Gastroesophageal sphincter (tissue), 4 donors: ENCODE data around the gene FAAP100. TPM values are rescaled to one million over a fixed set of nuclear protein-coding genes. Genes with fewer than 3 reads are reported as not detected.

Source experiments
- ATAC-seq: fragments of 150-250 bp; one replicate; pipeline ENCODE4 v1.9.1; 2016; ENCODE audit warnings: mild to moderate bottlenecking, moderate library complexity
- H3K27ac ChIP-seq, 4 donors: fragments of 200-600 bp; sonication (generic) in 3 of 4; 1 replicate in 3 of 4; 2 replicates in 1 of 4; pipeline ENCODE4 v1.5.1; 2016 to 2019
- H3K27me3 ChIP-seq: fragments of 200-600 bp; sonication (generic); one replicate; pipeline ENCODE4 v1.5.1; 2019
- H3K36me3 ChIP-seq, 2 donors: fragments of 200-600 bp; sonication (generic); one replicate each; pipeline ENCODE4 v1.5.1; 2019; ENCODE audit warnings: control low read depth in 1 of 2
- H3K4me1 ChIP-seq, 3 donors: fragments of 200-600 bp; sonication (generic); 1 replicate in 2 of 3; 2 replicates in 1 of 3; pipeline ENCODE4 v1.5.1; 2016 to 2019; ENCODE audit warnings: control low read depth in 2 of 3
- H3K4me3 ChIP-seq, 2 donors: fragments of 200-600 bp; sonication (generic); one replicate each; pipeline ENCODE4 v1.5.1; 2019; ENCODE audit warnings: mild to moderate bottlenecking in 1 of 2, moderate library complexity in 1 of 2
- H3K9me3 ChIP-seq, 3 donors: fragments of 200-600 bp; sonication (generic); one replicate each; pipeline ENCODE4 v1.5.1; 2017 to 2019; ENCODE audit warnings: control low read depth in 2 of 3
- CTCF ChIP-seq, 4 experiments: fragments of 200-600 bp in 2 of 4; fragments of 450-650 bp in 2 of 4; sonication (generic) in 1 of 4; IDR thresholded peaks; one replicate each; pipeline ENCODE4 v1.5.1; 2017 to 2019; ENCODE audit warnings: antibody characterized with exemption in 4 of 4, mild to moderate bottlenecking in 2 of 4, moderate library complexity in 2 of 4
- EP300 ChIP-seq: sonication (generic); formaldehyde crosslinking; IDR thresholded peaks from one replicate; pipeline ENCODE4 v1.6.1; 2017; ENCODE audit warnings: antibody characterized with exemption, mild to moderate bottlenecking
- POLR2A ChIP-seq, 2 donors: fragments of 450-650 bp; IDR thresholded peaks; one replicate each; pipeline ENCODE4 v1.6.1; 2017; ENCODE audit warnings: antibody characterized with exemption in 2 of 2, mild to moderate bottlenecking in 2 of 2, moderate library complexity in 1 of 2
- POLR2AphosphoS5 ChIP-seq: sonication (generic); formaldehyde crosslinking; IDR thresholded peaks from one replicate; pipeline ENCODE4 v1.6.1; 2017; ENCODE audit warnings: antibody characterized with exemption
- WGBS, 2 donors: methylation state at CpG; one replicate each; pipeline ENCODE4 v1.1.5; 2018; ENCODE audit warnings: low coverage in 1 of 2; 5-methylcytosine and 5-hydroxymethylcytosine counted together
- total RNA-seq, 4 donors: library from RNA; depleted of rRNA; stranded (reverse); fragments of >200 nt; gene quantifications; one replicate each; pipeline ENCODE4 v1.1.0, GENCODE V29; 2016

The FAAP100 gene
- total RNA-seq, 4 donors from 2014 or later, result 14.6 to 32.1 (median 20.7) TPM

- Histone ChIP-seq H3K36me3 (no peaks in the 10 kb centered on the region), H3K4me3 (no peak overlapping the region), H3K27me3 (peaks cover 69% of the 10 kb centered on the region), H3K9me3 (no peaks in the 10 kb centered on the region), H3K27ac (no peak overlapping the region), H3K4me1 (peaks cover 0 to 13% (median 0%) of the 10 kb centered on the region in 3 donors)
- 80 to 95% methylated on average over 2 to 4 of the region's 6 CpGs for WGBS, 2 donors
- TF ChIP-seq EP300 (no peak), POLR2AphosphoS5 (no peak), CTCF (IDR thresholded peaks at IDR 0.05) (no peak)
- no peak for ATAC-seq
Measured at GRCh38 chr17:81529437-81529803, 22.7 kb downstream of the FAAP100 start.

- no peak overlapping the region for H3K27ac ChIP-seq
- no peak for TF ChIP-seq POLR2AphosphoS5
- TF ChIP-seq EP300, result no peak
- TF ChIP-seq CTCF (IDR thresholded peaks at IDR 0.05), result no peak
- no peak for TF ChIP-seq POLR2A (IDR thresholded peaks at IDR 0.05)
- ATAC-seq, result no peak
- no CpG with 5 or more reads among the region's 62 CpGs for WGBS, 2 donors
- H3K9me3 ChIP-seq, result no peaks in the 10 kb centered on the region
- peaks cover 69% of the 10 kb centered on the region for H3K27me3 ChIP-seq
- no peak overlapping the region for H3K4me3 ChIP-seq
- H3K4me1 ChIP-seq, result peaks cover 0 to 16% (median 0%) of the 10 kb centered on the region in 3 donors
- no peaks in the 10 kb centered on the region for H3K36me3 ChIP-seq
Measured at GRCh38 chr17:81528651-81529436, 23.3 kb downstream of the FAAP100 start.

- Histone ChIP-seq H3K27ac (no peak overlapping the region), H3K27me3 (peaks cover 69% of the 10 kb centered on the region), H3K9me3 (no peaks in the 10 kb centered on the region), H3K36me3 (no peaks in the 10 kb centered on the region), H3K4me1 (peaks cover 0 to 21% (median 0%) of the 10 kb centered on the region in 3 donors), H3K4me3 (no peak overlapping the region)
- TF ChIP-seq POLR2A (IDR thresholded peaks at IDR 0.05) (no peak), POLR2AphosphoS5 (no peak), CTCF (IDR thresholded peaks at IDR 0.05) (no peak), EP300 (no peak)
- ATAC-seq, result no peak
- WGBS, 2 donors, result no CpG with 5 or more reads among the region's 20 CpGs
Measured at GRCh38 chr17:81528384-81528650, 23.8 kb downstream of the FAAP100 start.

DNA sequence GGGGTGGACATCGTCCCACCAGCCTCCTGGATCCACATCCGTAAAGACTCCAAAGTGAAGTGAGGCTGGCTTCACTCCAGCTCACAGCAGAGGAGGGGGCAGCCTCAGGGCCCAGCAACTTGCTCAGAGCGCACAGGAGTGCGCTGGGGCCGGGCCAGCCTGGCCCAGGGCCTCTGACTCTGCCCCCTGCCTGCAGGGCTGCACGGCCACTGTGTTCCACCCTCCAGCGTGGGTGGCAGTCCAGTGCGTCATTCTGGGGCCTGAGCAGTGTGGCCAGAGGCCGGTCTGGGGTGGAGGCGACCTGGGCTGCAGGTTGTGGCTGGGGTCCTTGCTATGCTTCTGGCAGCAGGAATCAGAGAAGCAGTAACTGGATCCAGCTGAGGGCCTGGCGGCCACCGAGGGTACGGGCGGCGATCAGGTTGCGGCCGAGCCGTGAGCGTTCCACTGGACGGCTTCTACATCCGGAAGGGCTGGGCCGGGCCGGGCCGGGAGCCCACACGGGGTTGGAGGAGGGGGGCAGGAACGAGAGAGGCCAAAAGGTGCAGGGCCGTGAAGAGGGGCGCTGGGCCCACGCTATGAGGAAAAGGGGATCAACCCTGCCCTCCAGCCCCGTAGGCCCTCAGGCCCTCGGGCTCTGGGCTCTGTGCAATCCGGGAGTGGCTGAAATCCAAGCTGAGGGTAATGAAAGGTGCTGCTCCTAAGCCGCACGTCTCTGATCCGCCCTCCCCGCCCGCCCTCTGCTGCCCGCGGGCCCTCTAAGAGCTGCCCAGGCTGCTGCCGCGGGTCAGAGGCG lies 24.4 kb downstream of the FAAP100 start, which contains the start of gene FSCN2:
TSS of gene FSCN2 (plus strand) at position 787 of the 793 bp plus-strand sequence. CDS start 155 bp downstream, outside the sequence.
- no peak for TF ChIP-seq POLR2A (IDR thresholded peaks at IDR 0.05)
- TF ChIP-seq CTCF (IDR thresholded peaks at IDR 0.05), result peak in 2 of 4 experiments; percentile 6 to 22
- TF ChIP-seq EP300, result no peak
- no peak for TF ChIP-seq POLR2AphosphoS5
- H3K4me3 ChIP-seq, result no peak within 1 kb of the TSS
- no peaks in the 10 kb centered on the region for H3K36me3 ChIP-seq
- H3K27ac ChIP-seq, result no peak within 1 kb of the TSS
- H3K27me3 ChIP-seq, result peaks cover 69% of the 10 kb centered on the region
- H3K9me3 ChIP-seq, result no peaks in the 10 kb centered on the region
- peak; percentile 16 for ATAC-seq
- WGBS, 2 donors, result no CpG with 5 or more reads among the region's 42 CpGs
- peaks cover 0 to 26% (median 0%) of the 10 kb centered on the region in 3 donors for H3K4me1 ChIP-seq
